Endothelial cell of umbilical vein (primary cell): Measurements from ENCODE around the gene CCDC80. TPM values are rescaled to one million over a fixed set of nuclear protein-coding genes. Genes with fewer than 3 reads are reported as not detected.
A peak's percentile ranks its signal among the peaks of the same experiment; 100 is the strongest.

Experiments used
- BruUV-seq: library from RNA; stranded (reverse); fragments of 400-500 nt; replicated peaks from 2 replicates; lab custom pipeline; 2021; lab: Mats Ljungman, UMichigan
- CTCF ChIA-PET: fragments of 300-600, 350-600 bp; sonication (Branson Sonifier 250); formaldehyde crosslinking; loops from one replicate; lab custom pipeline; 2021; ENCODE audit warnings: antibody characterized with exemption, inconsistent platforms; lab: Charles Lee
- POLR2A ChIA-PET: fragments of 300-600, 350-600 bp; sonication (Branson Sonifier 250); formaldehyde crosslinking; loops from one replicate; lab custom pipeline; 2021; ENCODE audit warnings: antibody characterized with exemption, inconsistent platforms; lab: Charles Lee
- DNase-seq: peaks from one replicate; pipeline ENCODE4 v3.0.0-alpha.2; 2011; ENCODE audit warnings: low read depth, low spot score
- FAIRE-seq: peaks from 2 replicates; lab custom pipeline; 2011; peaks lifted over from hg19 to GRCh38; lab: Jason Lieb, UNC
- H2AFZ ChIP-seq: 2 replicates; pipeline ENCODE4 v1.6.0; 2012; ENCODE audit warnings: low read depth, low read length, control low read depth, inconsistent platforms
- H3K27ac ChIP-seq: 2 replicates; pipeline ENCODE4 v1.5.1; 2011; ENCODE audit warnings: low read depth, mild to moderate bottlenecking, control low read depth, low read length, moderate library complexity; ENCODE audit not compliant: insufficient read depth
- H3K27me3 ChIP-seq, 2 experiments: 2 replicates each; pipeline versions ENCODE4 v1.6.0 to v1.6.1; 2011; ENCODE audit warnings: low read length in 2 of 2, mixed read lengths in 1 of 2; ENCODE audit not compliant: control insufficient read depth in 2 of 2, insufficient read depth in 2 of 2
- H3K36me3 ChIP-seq, 2 experiments: 2 replicates in 1 of 2; 3 replicates in 1 of 2; pipeline ENCODE4 v1.5.1; 2011; ENCODE audit warnings: low read length in 2 of 2, mild to moderate bottlenecking in 1 of 2, moderate library complexity in 1 of 2; ENCODE audit not compliant: control insufficient read depth in 2 of 2, insufficient read depth in 2 of 2; ENCODE audit errors: extremely low read depth in 1 of 2
- H3K4me1 ChIP-seq: 3 replicates; pipeline ENCODE4 v1.5.1; 2011; ENCODE audit warnings: mild to moderate bottlenecking, low read length; ENCODE audit not compliant: control insufficient read depth, insufficient read depth; ENCODE audit errors: extremely low read depth
- H3K4me2 ChIP-seq: 2 replicates; pipeline ENCODE4 v1.6.1; 2011; ENCODE audit warnings: low read length, control low read depth, mixed read lengths; ENCODE audit not compliant: insufficient read depth
- H3K4me3 ChIP-seq, 3 experiments: fragments of 200-600 bp in 1 of 3; sonication (generic), shearing (Covaris generic) in 1 of 3; replicated peaks in 1 of 3; 2 replicates each; pipeline ENCODE4 v1.5.1; 2011 to 2016; ENCODE audit warnings: control low read depth in 3 of 3, low read length in 3 of 3, mild to moderate bottlenecking in 2 of 3, inconsistent platforms in 1 of 3, low read depth in 1 of 3, moderate library complexity in 1 of 3; ENCODE audit not compliant: insufficient read depth in 1 of 3
- H3K79me2 ChIP-seq: 2 replicates; pipeline ENCODE4 v1.6.0; 2012; ENCODE audit warnings: low read length, inconsistent platforms; ENCODE audit not compliant: control insufficient read depth, insufficient read depth
- H3K9ac ChIP-seq: replicated peaks from 2 replicates; pipeline ENCODE3; 2011; ENCODE audit warnings: low read length, control low read depth; ENCODE audit not compliant: insufficient read depth; ENCODE audit errors: extremely low read depth
- H3K9me1 ChIP-seq: replicated peaks from 3 replicates; pipeline ENCODE4 v1.6.0; 2011; ENCODE audit warnings: mild to moderate bottlenecking, low read length; ENCODE audit not compliant: control insufficient read depth, insufficient read depth; ENCODE audit errors: extremely low read depth
- H3K9me3 ChIP-seq: replicated peaks from 2 replicates; pipeline ENCODE4 v1.5.1; 2012; ENCODE audit warnings: low read length, inconsistent platforms; ENCODE audit not compliant: control insufficient read depth, insufficient read depth
- H4K20me1 ChIP-seq: replicated peaks from 2 replicates; pipeline ENCODE3; 2011; ENCODE audit warnings: mild to moderate bottlenecking, low read length; ENCODE audit not compliant: control insufficient read depth, insufficient read depth; ENCODE audit errors: extremely low read depth
- CTCF ChIP-seq, 2 donors: IDR thresholded peaks; 1 replicate in 1 of 2; 2 replicates in 1 of 2; pipeline ENCODE4 v1.5.1; 2011; ENCODE audit warnings: low read length in 2 of 2, mild to moderate bottlenecking in 2 of 2, moderate library complexity in 2 of 2, control low read depth in 1 of 2, inconsistent platforms in 1 of 2, low read depth in 1 of 2; ENCODE audit not compliant: insufficient read depth in 1 of 2; ENCODE audit errors: extremely low read depth in 1 of 2
- EZH2 ChIP-seq: IDR thresholded peaks from 2 replicates; pipeline ENCODE4 v1.6.1; 2012; ENCODE audit warnings: borderline replicate concordance, low read depth, mild to moderate bottlenecking, moderate library complexity, low read length, inconsistent platforms; ENCODE audit not compliant: severe bottlenecking
- FOS ChIP-seq: IDR thresholded peaks from 2 replicates; pipeline ENCODE4 v1.6.1; 2011; ENCODE audit warnings: mild to moderate bottlenecking, low read length, moderate library complexity, borderline replicate concordance; ENCODE audit not compliant: insufficient read depth
- GATA2 ChIP-seq: IDR thresholded peaks from 2 replicates; pipeline ENCODE4 v1.7.0; 2011; ENCODE audit warnings: low read depth, mild to moderate bottlenecking, moderate library complexity, mixed read lengths, low read length; ENCODE audit not compliant: insufficient read length, insufficient read depth
- JUN ChIP-seq: IDR thresholded peaks from 2 replicates; pipeline ENCODE4 v1.6.1; 2011; ENCODE audit warnings: borderline replicate concordance, low read depth; ENCODE audit not compliant: insufficient read length, insufficient read depth
- MYC ChIP-seq: IDR thresholded peaks from one replicate; pipeline ENCODE4 v1.6.1; 2011; ENCODE audit warnings: mild to moderate bottlenecking, low read depth, low read length
- POLR2A ChIP-seq: IDR thresholded peaks from 2 replicates; pipeline ENCODE4 v1.6.1; 2012; ENCODE audit warnings: low read depth, mild to moderate bottlenecking, control low read depth, low read length
- POLR2AphosphoS5 ChIP-seq: IDR thresholded peaks from 2 replicates; pipeline ENCODE4 v1.6.1; 2012; ENCODE audit warnings: low read depth, mild to moderate bottlenecking, control low read depth, low read length, moderate library complexity; ENCODE audit not compliant: insufficient read depth
- dilution Hi-C: fragments of 300-500 bp; cut with MboI; formaldehyde crosslinking; loops from one replicate; pipeline ENCODE4 v1.15.0; 2019; ENCODE audit warnings: low sequenced_read_pairs; ENCODE audit not compliant: extremely low pct_ligation_motif_present
- intact Hi-C: fragments of 100-400 bp; cut with micrococcal nuclease; formaldehyde crosslinking; loops from one replicate; pipeline ENCODE4 v1.10.0; 2022
- polyA plus RNA-seq, 4 experiments: library from polyadenylated mRNA; depleted of rRNA in 3 of 4; stranded (reverse) in 3 of 4; unstranded in 1 of 4; fragments of >200 nt; gene quantifications; 2 replicates each; pipeline versions ENCODE4 v1.2.1 to v1.2.3, GENCODE V29; 2011 to 2012; ENCODE audit warnings: missing spikeins in 1 of 4
- total RNA-seq: library from RNA; stranded (reverse); gene quantifications from 2 replicates; pipeline ENCODE4 v1.2.3, GENCODE V29; 2021

The CCDC80 gene
- total and polyA plus RNA-seq, 2 donors (not counting 3 experiments of a cell fraction or from before 2014, with no cell fraction given): 28.4 to 77.2 TPM

DNA sequence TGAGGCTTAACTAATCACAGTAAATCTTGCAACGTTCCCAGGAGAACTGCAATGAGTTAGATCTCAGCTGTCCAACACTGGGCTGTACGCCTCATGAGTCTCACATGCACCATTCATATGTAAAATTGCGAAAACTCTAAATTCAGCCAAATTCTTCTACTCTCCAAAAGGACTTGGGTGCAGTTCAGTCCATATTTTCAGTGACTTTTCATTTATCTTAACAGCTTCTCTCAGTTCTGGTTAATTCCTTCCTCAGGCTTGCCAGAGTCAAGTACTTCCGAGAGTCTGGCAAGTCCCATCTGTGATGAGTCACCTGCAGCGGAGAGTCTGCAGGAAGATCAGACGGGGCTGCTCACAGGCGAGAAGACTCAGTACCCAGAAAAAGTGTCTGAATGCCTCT lies 11.5 kb downstream of the CCDC80 start:
- ChIA-PET CTCF (interaction anchor here (0.8 to 2.6 kb wide), 4 partner anchors 8 to 47 kb away, joined by 3 to 11 read pairs (median 6); no protein-coding TSS in a partner anchor), POLR2A (interaction anchor here (0.6 to 2.3 kb wide), 3 partner anchors 10 to 28 kb away, joined by 3 to 11 read pairs (median 3); no protein-coding TSS in a partner anchor)
- Histone ChIP-seq H3K9ac (no peak overlapping the region), H3K4me1 (peaks cover 46% of the 10 kb centered on the region), H3K9me1 (no peaks in the 10 kb centered on the region), H3K4me3 (no peak overlapping the region), H2AFZ (no peak overlapping the region), H4K20me1 (no peaks in the 10 kb centered on the region), H3K4me2 (peak overlapping the region; percentile 31), H3K27ac (peak overlapping the region; percentile 50), H3K79me2 (no peaks in the 10 kb centered on the region), H3K36me3 (no peaks in the 10 kb centered on the region), H3K9me3 (no peaks in the 10 kb centered on the region), H3K27me3 (no peaks in the 10 kb centered on the region)
- no TSS peak for BruUV-seq
- DNase-seq (peak; percentile 76), FAIRE-seq (peak; percentile 87)
- dilution Hi-C loops (no loop called here), intact Hi-C loops (loop anchor here (1.0 kb wide), 1 partner anchor 11 kb away; no protein-coding TSS in a partner anchor)
- TF ChIP-seq POLR2AphosphoS5 (no peak), CTCF (IDR thresholded peaks at IDR 0.05; ENCODE audit: extremely low read depth in 1 of 2, insufficient read depth in 1 of 2, low read depth in 1 of 2, low read length in 2 of 2) (no peak), FOS (peak; percentile 90), JUN (peak; percentile 68), EZH2 (no peak), MYC (no peak), POLR2A (no peak), GATA2 (no peak)
